B cell (primary cell): ENCODE results near the gene IL3RA. TPM values are rescaled to one million over a fixed set of nuclear protein-coding genes. Genes with fewer than 3 reads are reported as not detected.
A peak's percentile ranks its signal among the peaks of the same experiment; 100 is the strongest.

ENCODE experiments used
- ATAC-seq: fragments of 200-7000 bp; cut with Tn5 transposase; one replicate; pipeline ENCODE4 v1.10.0; 2021; ENCODE audit warnings: low read depth, mild to moderate bottlenecking, moderate number of reproducible peaks, moderate library complexity
- CTCF ChIA-PET: fragments of 350-600 bp; sonication (Branson Sonifier 250); formaldehyde crosslinking; loops from one replicate; lab custom pipeline; 2021; ENCODE audit warnings: antibody characterized with exemption, inconsistent platforms; lab: Charles Lee
- POLR2A ChIA-PET: fragments of 350-600 bp; sonication (Branson Sonifier 250); formaldehyde crosslinking; loops from one replicate; lab custom pipeline; 2021; ENCODE audit warnings: antibody characterized with exemption; lab: Charles Lee
- DNase-seq: peaks from one replicate; pipeline ENCODE4 v3.0.0; 2013
- H2AFZ ChIP-seq: 2 replicates; pipeline ENCODE4 v1.6.1; 2012; ENCODE audit warnings: mild to moderate bottlenecking, low read depth, low read length; ENCODE audit not compliant: insufficient read depth, poor library complexity, severe bottlenecking
- H3K27ac ChIP-seq, 2 donors: 1 replicate in 1 of 2; 2 replicates in 1 of 2; pipeline ENCODE4 v1.5.1; 2012 to 2013; ENCODE audit warnings: low read length in 2 of 2, mild to moderate bottlenecking in 2 of 2, moderate library complexity in 1 of 2
- H3K27me3 ChIP-seq, 4 experiments: fragments of 200-600 bp in 1 of 4; sonication (generic) in 1 of 4; replicated peaks in 1 of 4; 1 replicate in 2 of 4; 2 replicates in 2 of 4; pipeline versions ENCODE4 v1.6.1 to v1.7.0; 2013 to 2016; ENCODE audit warnings: low read length in 3 of 4, mild to moderate bottlenecking in 2 of 4, mixed read lengths in 1 of 4, moderate library complexity in 1 of 4; ENCODE audit not compliant: insufficient read depth in 4 of 4, control insufficient read depth in 3 of 4; ENCODE audit errors: control extremely low read depth in 1 of 4
- H3K36me3 ChIP-seq, 2 experiments: replicated peaks in 1 of 2; 1 replicate in 1 of 2; 2 replicates in 1 of 2; pipeline versions ENCODE4 v1.6.1 to v1.7.1; 2013; ENCODE audit warnings: low read length in 1 of 2; ENCODE audit not compliant: insufficient read depth in 2 of 2, control insufficient read depth in 1 of 2; ENCODE audit errors: control extremely low read depth in 1 of 2, extremely low read depth in 1 of 2
- H3K4me1 ChIP-seq, 2 donors: fragments of 200-600 bp in 1 of 2; sonication (generic) in 1 of 2; 1 replicate in 1 of 2; 2 replicates in 1 of 2; pipeline versions ENCODE4 v1.5.1 to v1.6.1; 2013 to 2017; ENCODE audit warnings: low read length in 2 of 2; ENCODE audit not compliant: control insufficient read depth in 2 of 2, insufficient read depth in 2 of 2
- H3K4me2 ChIP-seq: replicated peaks from 2 replicates; pipeline ENCODE3; 2012; ENCODE audit warnings: mild to moderate bottlenecking, low read depth, low read length; ENCODE audit not compliant: poor library complexity, severe bottlenecking
- H3K4me3 ChIP-seq, 5 experiments: fragments of 200-600 bp in 1 of 5; sonication (generic) in 1 of 5; 1 replicate in 3 of 5; 2 replicates in 2 of 5; pipeline versions ENCODE4 v1.5.1 to v1.7.0; 2011 to 2016; ENCODE audit warnings: low read length in 4 of 5, mild to moderate bottlenecking in 4 of 5, low read depth in 2 of 5, control low read depth in 1 of 5, moderate library complexity in 1 of 5; ENCODE audit not compliant: insufficient read depth in 1 of 5; ENCODE audit errors: control extremely low read depth in 1 of 5, extremely low read depth in 1 of 5
- H3K79me2 ChIP-seq: fragments of 200-600 bp; sonication (generic); one replicate; pipeline ENCODE4 v1.6.0; 2016; ENCODE audit warnings: low read length; ENCODE audit not compliant: control insufficient read depth, insufficient read depth
- H3K9ac ChIP-seq: fragments of 200-600 bp; sonication (generic); 2 replicates; pipeline ENCODE4 v1.6.1; 2017; ENCODE audit warnings: mild to moderate bottlenecking, low read length, moderate library complexity
- H3K9me3 ChIP-seq, 3 donors: one replicate each; pipeline versions ENCODE4 v1.6.1 to v1.7.1; 2013; ENCODE audit warnings: low read length in 2 of 3; ENCODE audit not compliant: control insufficient read depth in 2 of 3, insufficient read depth in 1 of 3; ENCODE audit errors: control extremely low read depth in 1 of 3
- H4K20me1 ChIP-seq: 2 replicates; pipeline ENCODE4 v1.6.0; 2012; ENCODE audit warnings: mild to moderate bottlenecking, low read length; ENCODE audit not compliant: insufficient read depth, control insufficient read depth, poor library complexity, severe bottlenecking
- H3K27ac Mint-ChIP-seq: one replicate; pipeline ENCODE4 v1.8.0; 2021; ENCODE audit warnings: mixed read lengths
- H3K27me3 Mint-ChIP-seq: one replicate; pipeline ENCODE4 v1.8.0; 2021; ENCODE audit warnings: mixed read lengths
- H3K4me1 Mint-ChIP-seq: one replicate; pipeline ENCODE4 v1.8.0; 2021; ENCODE audit warnings: mixed read lengths
- H3K4me3 Mint-ChIP-seq: one replicate; pipeline ENCODE4 v1.8.0; 2021; ENCODE audit warnings: mixed read lengths
- H3K9me3 Mint-ChIP-seq: one replicate; pipeline ENCODE4 v1.8.0; 2022; ENCODE audit warnings: mixed read lengths; ENCODE audit not compliant: insufficient read depth
- CTCF ChIP-seq: fragments of 200-600 bp; IDR thresholded peaks from one replicate; pipeline ENCODE4 v1.8.0; 2022; ENCODE audit warnings: antibody characterized with exemption, mild to moderate bottlenecking
- EZH2 ChIP-seq: IDR thresholded peaks from 2 replicates; pipeline ENCODE4 v1.6.1; 2012; ENCODE audit warnings: borderline replicate concordance, low read depth, mild to moderate bottlenecking, moderate library complexity, low read length; ENCODE audit not compliant: insufficient read depth, poor library complexity, severe bottlenecking
- WGBS: methylation state at CpG from one replicate; pipeline ENCODE4 v1.1.5; 2013; ENCODE audit warnings: missing lambda C conversion rate; ENCODE audit not compliant: insufficient coverage; 5-methylcytosine and 5-hydroxymethylcytosine counted together
- intact Hi-C: fragments of 100-400 bp; cut with micrococcal nuclease; formaldehyde crosslinking; loops from one replicate; pipeline ENCODE4 v1.10.0; 2022
- polyA plus RNA-seq: library from polyadenylated mRNA; depleted of rRNA; stranded (reverse); fragments of >200 nt; gene quantifications from 2 replicates; pipeline ENCODE4 v1.2.3, GENCODE V29; 2012
- total RNA-seq, 2 donors: library from RNA; stranded (reverse); fragments of 120-200 nt in 1 of 2; gene quantifications; 1 replicate in 1 of 2; 2 replicates in 1 of 2; pipeline versions ENCODE4 v1.2.3 to v1.2.4, GENCODE V29; 2013 to 2022

IL3RA gene
- total and polyA plus RNA-seq, 2 donors (not counting 1 experiment from before 2014, with no cell fraction given), result 1.6 to 31.6 TPM

DNA sequence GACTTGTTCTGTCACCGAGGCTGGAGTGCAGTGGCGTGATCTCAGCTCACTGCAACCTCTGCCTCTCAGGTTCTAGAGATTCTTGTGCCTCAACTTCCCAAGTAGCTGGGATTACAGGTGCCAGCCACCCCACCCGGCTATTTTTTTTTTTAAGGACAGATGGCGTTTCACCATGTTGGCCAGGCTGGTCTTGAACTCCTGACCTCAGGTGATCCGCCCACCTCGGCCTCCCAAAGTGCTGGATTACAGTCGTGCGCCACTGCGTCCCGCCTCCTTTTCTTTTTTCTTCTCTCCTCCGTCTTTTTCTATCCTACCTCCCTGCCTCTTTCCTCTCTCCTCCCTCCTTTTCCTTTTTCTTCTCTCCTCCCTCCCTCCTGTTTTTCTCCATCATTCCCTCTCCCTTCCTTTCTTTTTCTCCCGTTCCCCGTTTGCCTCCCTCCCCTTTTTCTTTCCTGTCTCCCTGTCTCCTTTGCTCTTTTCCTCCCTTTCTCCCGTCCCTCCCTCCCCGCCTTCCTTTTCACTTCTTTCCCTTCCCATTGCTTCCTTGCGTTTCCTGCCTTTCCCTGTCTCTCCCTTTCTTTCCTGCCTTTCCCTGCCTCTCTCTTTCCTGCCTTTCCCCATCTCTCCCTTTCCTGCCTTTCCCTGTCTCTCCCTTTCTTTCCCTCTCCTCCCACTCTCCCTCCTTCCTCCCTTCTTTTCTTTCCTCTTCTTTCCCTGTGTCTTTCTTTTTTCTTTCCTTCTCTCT is 57.5 kb downstream of the IL3RA start:
- Histone ChIP-seq H3K4me2 (no peak overlapping the region), H3K4me1 (peaks cover 17 to 22% of the 10 kb centered on the region in 2 donors), H3K4me3 (no peak overlapping the region), H3K9me3 (no peaks in the 10 kb centered on the region), H3K27me3 (no peaks in the 10 kb centered on the region), H3K36me3 (peaks cover 0 to 28% of the 10 kb centered on the region in 2 experiments), H2AFZ (no peak overlapping the region), H3K79me2 (peaks cover 65% of the 10 kb centered on the region), H3K27ac (no peak overlapping the region), H3K9ac (no peak overlapping the region), H4K20me1 (peaks cover 68% of the 10 kb centered on the region)
- Mint-ChIP-seq H3K27ac (peak overlapping the region; percentile 83), H3K4me3 (peak overlapping the region; percentile 83), H3K9me3 (no peaks in the 10 kb centered on the region), H3K4me1 (peaks cover 26% of the 10 kb centered on the region), H3K27me3 (no peaks in the 10 kb centered on the region)
- ChIA-PET POLR2A (no interaction called here), CTCF (no interaction called here)
- DNase-seq, result no peak
- ATAC-seq, result no peak
- TF ChIP-seq EZH2 (no peak), CTCF (no peak)
- 90% methylated on average over 16 of the region's 16 CpGs for WGBS
- intact Hi-C loops, result loop anchor here (10.0 kb wide), 1 partner anchor 1131 kb away; no protein-coding TSS in a partner anchor
